Measurements from ENCODE around the gene SPAG16.

SPAG16 gene

GRCh38 chr2:214104219-214104618, 820.0 kb downstream of the SPAG16 start:
- H3K4me1 ChIP-seq (ENCODE audit: control insufficient read depth, insufficient read depth, low read length): no peaks in the 10 kb centered on the region
- H3K4me3 ChIP-seq (ENCODE audit: insufficient read depth, low read depth, low read length): no peak overlapping the region
- 88 to 89% methylated on average over 3 of the region's 3 CpGs for WGBS, 2 experiments
- H3K27me3 ChIP-seq (ENCODE audit: control insufficient read depth, insufficient read depth, low read length, poor library complexity, severe bottlenecking): no peaks in the 10 kb centered on the region
- H3K36me3 ChIP-seq (ENCODE audit: control insufficient read depth, insufficient read depth, low read length): no peaks in the 10 kb centered on the region
- no peak overlapping the region for H3K27ac ChIP-seq (ENCODE audit: insufficient read depth, low read depth, low read length, poor library complexity, severe bottlenecking)
- H3K9me3 ChIP-seq (ENCODE audit: control insufficient read depth, low read length): no peaks in the 10 kb centered on the region

DNA sequence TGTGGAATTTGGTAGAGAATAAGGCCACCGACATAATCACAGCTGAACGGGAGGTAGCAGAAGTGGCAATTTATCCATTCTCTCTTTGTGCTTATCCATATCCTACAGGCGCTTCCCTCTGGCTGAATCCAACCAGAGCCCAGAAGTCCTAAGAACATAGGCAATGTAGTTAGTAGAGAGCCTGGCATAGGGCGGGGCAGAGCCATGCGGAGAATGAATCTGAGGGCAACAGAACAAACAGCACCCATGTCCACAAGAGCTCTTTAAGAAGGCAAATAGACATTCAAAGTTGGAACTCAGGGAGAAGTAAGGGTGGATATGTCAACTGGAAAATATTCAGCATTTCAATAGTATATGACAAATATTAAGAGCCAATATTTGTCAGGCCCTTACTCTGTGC, 820.7 kb downstream of the SPAG16 start:
- Histone ChIP-seq H3K27ac (ENCODE audit: insufficient read depth, low read depth, low read length, poor library complexity, severe bottlenecking) (no peak overlapping the region), H3K9me3 (ENCODE audit: control insufficient read depth, low read length) (no peaks in the 10 kb centered on the region), H3K4me3 (ENCODE audit: insufficient read depth, low read depth, low read length) (no peak overlapping the region), H3K4me1 (ENCODE audit: control insufficient read depth, insufficient read depth, low read length) (no peaks in the 10 kb centered on the region), H3K36me3 (ENCODE audit: control insufficient read depth, insufficient read depth, low read length) (no peaks in the 10 kb centered on the region), H3K27me3 (ENCODE audit: control insufficient read depth, insufficient read depth, low read length, poor library complexity, severe bottlenecking) (no peaks in the 10 kb centered on the region)
- WGBS, 2 experiments: 89 to 92% methylated on average over 5 of the region's 5 CpGs

- H3K9me3 ChIP-seq (ENCODE audit: control insufficient read depth, low read length): no peaks in the 10 kb centered on the region
- H3K36me3 ChIP-seq (ENCODE audit: control insufficient read depth, insufficient read depth, low read length): no peaks in the 10 kb centered on the region
- no peak overlapping the region for H3K4me3 ChIP-seq (ENCODE audit: insufficient read depth, low read depth, low read length)
- no peak overlapping the region for H3K27ac ChIP-seq (ENCODE audit: insufficient read depth, low read depth, low read length, poor library complexity, severe bottlenecking)
- no peaks in the 10 kb centered on the region for H3K4me1 ChIP-seq (ENCODE audit: control insufficient read depth, insufficient read depth, low read length)
- WGBS, 2 experiments: 80 to 92% methylated on average over 1 of the region's 1 CpG
- H3K27me3 ChIP-seq (ENCODE audit: control insufficient read depth, insufficient read depth, low read length, poor library complexity, severe bottlenecking): no peaks in the 10 kb centered on the region
These were observed 823.5 kb downstream of the SPAG16 start for GRCh38 chr2:214107726-214108125.

- Histone ChIP-seq H3K4me1 (ENCODE audit: control insufficient read depth, insufficient read depth, low read length) (no peaks in the 10 kb centered on the region), H3K9me3 (ENCODE audit: control insufficient read depth, low read length) (no peaks in the 10 kb centered on the region), H3K4me3 (ENCODE audit: insufficient read depth, low read depth, low read length) (no peak overlapping the region), H3K27ac (ENCODE audit: insufficient read depth, low read depth, low read length, poor library complexity, severe bottlenecking) (no peak overlapping the region), H3K36me3 (ENCODE audit: control insufficient read depth, insufficient read depth, low read length) (no peaks in the 10 kb centered on the region), H3K27me3 (ENCODE audit: control insufficient read depth, insufficient read depth, low read length, poor library complexity, severe bottlenecking) (no peaks in the 10 kb centered on the region)
- 93 to 94% methylated on average over 1 of the region's 1 CpG for WGBS, 2 experiments
These were observed 824.3 kb downstream of the SPAG16 start for GRCh38 chr2:214108598-214108997.

GRCh38 chr2:214117054-214117453, 832.8 kb downstream of the SPAG16 start:
- no peaks in the 10 kb centered on the region for H3K36me3 ChIP-seq (ENCODE audit: control insufficient read depth, insufficient read depth, low read length)
- H3K27ac ChIP-seq (ENCODE audit: insufficient read depth, low read depth, low read length, poor library complexity, severe bottlenecking): no peak overlapping the region
- H3K9me3 ChIP-seq (ENCODE audit: control insufficient read depth, low read length): no peaks in the 10 kb centered on the region
- no peak overlapping the region for H3K4me3 ChIP-seq (ENCODE audit: insufficient read depth, low read depth, low read length)
- no peaks in the 10 kb centered on the region for H3K4me1 ChIP-seq (ENCODE audit: control insufficient read depth, insufficient read depth, low read length)
- no peaks in the 10 kb centered on the region for H3K27me3 ChIP-seq (ENCODE audit: control insufficient read depth, insufficient read depth, low read length, poor library complexity, severe bottlenecking)

DNA sequence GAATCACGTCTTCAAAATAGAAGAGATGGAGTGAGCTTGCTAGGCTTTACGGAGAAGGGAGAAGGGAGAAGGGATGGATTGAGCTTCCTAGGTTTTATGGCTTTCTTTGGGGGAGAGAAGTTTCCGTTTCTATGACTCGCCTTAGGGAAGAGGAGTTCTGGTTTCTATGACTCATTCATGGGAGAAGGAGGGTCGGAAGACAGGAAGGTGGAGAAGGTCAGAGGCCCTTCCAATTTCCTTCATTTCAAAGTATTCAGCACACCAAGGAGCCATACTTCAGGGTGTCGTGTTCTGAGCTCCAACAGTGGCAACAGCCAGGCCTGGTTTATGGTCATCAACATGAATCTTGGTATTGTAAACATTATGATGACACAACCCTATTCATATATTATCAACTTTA, 841.9 kb downstream of the SPAG16 start:
- Histone ChIP-seq H3K36me3 (ENCODE audit: control insufficient read depth, insufficient read depth, low read length) (no peaks in the 10 kb centered on the region), H3K27ac (ENCODE audit: insufficient read depth, low read depth, low read length, poor library complexity, severe bottlenecking) (no peak overlapping the region), H3K9me3 (ENCODE audit: control insufficient read depth, low read length) (no peaks in the 10 kb centered on the region), H3K4me1 (ENCODE audit: control insufficient read depth, insufficient read depth, low read length) (no peaks in the 10 kb centered on the region), H3K4me3 (ENCODE audit: insufficient read depth, low read depth, low read length) (no peak overlapping the region), H3K27me3 (ENCODE audit: control insufficient read depth, insufficient read depth, low read length, poor library complexity, severe bottlenecking) (no peaks in the 10 kb centered on the region)
- WGBS, 2 experiments: 68 to 75% methylated on average over 6 of the region's 6 CpGs

DNA sequence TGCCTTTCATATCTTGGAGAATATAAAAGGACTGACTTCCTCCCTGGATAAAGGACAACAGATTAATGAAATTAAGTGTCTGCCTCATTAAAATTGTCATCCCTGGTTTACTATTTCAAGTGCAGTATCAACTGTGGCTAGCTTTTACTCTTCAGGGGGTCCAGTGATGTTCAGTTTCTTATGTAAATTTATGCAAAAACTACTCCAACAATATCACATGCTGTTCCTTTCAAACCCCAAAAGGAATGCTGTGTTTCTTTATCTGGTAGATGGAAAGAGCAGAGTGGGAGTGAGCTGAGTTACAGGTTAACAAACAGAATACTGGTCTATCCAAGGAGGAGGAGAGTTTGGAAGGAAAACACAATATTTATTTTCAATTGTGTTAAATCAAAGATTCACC, 842.9 kb downstream of the SPAG16 start:
- H3K27me3 ChIP-seq (ENCODE audit: control insufficient read depth, insufficient read depth, low read length, poor library complexity, severe bottlenecking): no peaks in the 10 kb centered on the region
- H3K9me3 ChIP-seq (ENCODE audit: control insufficient read depth, low read length): no peaks in the 10 kb centered on the region
- no peaks in the 10 kb centered on the region for H3K36me3 ChIP-seq (ENCODE audit: control insufficient read depth, insufficient read depth, low read length)
- no peak overlapping the region for H3K4me3 ChIP-seq (ENCODE audit: insufficient read depth, low read depth, low read length)
- no peaks in the 10 kb centered on the region for H3K4me1 ChIP-seq (ENCODE audit: control insufficient read depth, insufficient read depth, low read length)
- H3K27ac ChIP-seq (ENCODE audit: insufficient read depth, low read depth, low read length, poor library complexity, severe bottlenecking): no peak overlapping the region

GRCh38 chr2:214127571-214127970, 843.3 kb downstream of the SPAG16 start:
- Histone ChIP-seq H3K4me3 (ENCODE audit: insufficient read depth, low read depth, low read length) (no peak overlapping the region), H3K9me3 (ENCODE audit: control insufficient read depth, low read length) (no peaks in the 10 kb centered on the region), H3K27me3 (ENCODE audit: control insufficient read depth, insufficient read depth, low read length, poor library complexity, severe bottlenecking) (no peaks in the 10 kb centered on the region), H3K27ac (ENCODE audit: insufficient read depth, low read depth, low read length, poor library complexity, severe bottlenecking) (no peak overlapping the region), H3K36me3 (ENCODE audit: control insufficient read depth, insufficient read depth, low read length) (no peaks in the 10 kb centered on the region), H3K4me1 (ENCODE audit: control insufficient read depth, insufficient read depth, low read length) (no peaks in the 10 kb centered on the region)
- no CpG with 5 or more reads among the region's 1 CpG for WGBS, 2 experiments

GRCh38 chr2:214128040-214128439, 843.8 kb downstream of the SPAG16 start:
- Histone ChIP-seq H3K36me3 (ENCODE audit: control insufficient read depth, insufficient read depth, low read length) (no peaks in the 10 kb centered on the region), H3K27ac (ENCODE audit: insufficient read depth, low read depth, low read length, poor library complexity, severe bottlenecking) (no peak overlapping the region), H3K4me1 (ENCODE audit: control insufficient read depth, insufficient read depth, low read length) (no peaks in the 10 kb centered on the region), H3K9me3 (ENCODE audit: control insufficient read depth, low read length) (no peaks in the 10 kb centered on the region), H3K4me3 (ENCODE audit: insufficient read depth, low read depth, low read length) (no peak overlapping the region), H3K27me3 (ENCODE audit: control insufficient read depth, insufficient read depth, low read length, poor library complexity, severe bottlenecking) (no peaks in the 10 kb centered on the region)
- WGBS, 2 experiments: 90 to 95% methylated on average over 1 of the region's 1 CpG

- H3K27ac ChIP-seq (ENCODE audit: insufficient read depth, low read depth, low read length, poor library complexity, severe bottlenecking): no peak overlapping the region
- WGBS, 2 experiments: 92 to 100% methylated on average over 2 of the region's 2 CpGs
- H3K4me3 ChIP-seq (ENCODE audit: insufficient read depth, low read depth, low read length): no peak overlapping the region
- no peaks in the 10 kb centered on the region for H3K36me3 ChIP-seq (ENCODE audit: control insufficient read depth, insufficient read depth, low read length)
- no peaks in the 10 kb centered on the region for H3K9me3 ChIP-seq (ENCODE audit: control insufficient read depth, low read length)
- H3K27me3 ChIP-seq (ENCODE audit: control insufficient read depth, insufficient read depth, low read length, poor library complexity, severe bottlenecking): no peaks in the 10 kb centered on the region
- no peaks in the 10 kb centered on the region for H3K4me1 ChIP-seq (ENCODE audit: control insufficient read depth, insufficient read depth, low read length)
These were observed 845.9 kb downstream of the SPAG16 start for GRCh38 chr2:214130114-214130513.

DNA sequence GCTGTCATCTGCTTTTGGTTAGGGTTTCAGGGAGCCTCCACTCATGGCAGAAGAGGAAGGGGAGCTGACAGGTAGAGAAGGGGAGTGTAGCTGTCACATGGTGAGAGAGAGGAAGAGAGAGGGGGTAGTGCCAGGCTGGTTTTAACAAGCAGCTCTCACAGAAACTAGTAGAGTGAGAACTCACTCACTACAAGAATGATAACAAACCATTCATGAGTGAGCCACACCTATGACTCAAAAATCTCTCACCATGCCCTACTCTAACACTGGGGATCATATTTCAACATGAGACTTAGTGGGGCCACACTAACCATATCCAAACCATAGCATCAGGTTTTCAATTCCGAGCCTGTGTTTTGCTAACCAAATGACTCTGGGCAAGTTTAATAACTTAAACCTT, 851.7 kb downstream of the SPAG16 start:
- 78 to 86% methylated on average over 1 of the region's 1 CpG for WGBS, 2 experiments

More for the DNA sequence above, 851.7 kb downstream of the SPAG16 start:
- no peaks in the 10 kb centered on the region for H3K9me3 ChIP-seq (ENCODE audit: control insufficient read depth, low read length)
- H3K27me3 ChIP-seq (ENCODE audit: control insufficient read depth, insufficient read depth, low read length, poor library complexity, severe bottlenecking): no peaks in the 10 kb centered on the region
- H3K36me3 ChIP-seq (ENCODE audit: control insufficient read depth, insufficient read depth, low read length): no peaks in the 10 kb centered on the region
- H3K4me3 ChIP-seq (ENCODE audit: insufficient read depth, low read depth, low read length): no peak overlapping the region
- H3K27ac ChIP-seq (ENCODE audit: insufficient read depth, low read depth, low read length, poor library complexity, severe bottlenecking): no peak overlapping the region
- H3K4me1 ChIP-seq (ENCODE audit: control insufficient read depth, insufficient read depth, low read length): no peaks in the 10 kb centered on the region
